Fibroblast of lung (primary cell): Measurements from ENCODE around the gene ATP1B3.
"Not testable (repeated sequence)": the region's sequence is repeated elsewhere in the genome, so short reads cannot be mapped to it uniquely, and the experiment has no call there.

ENCODE experiments used
- CTCF ChIP-seq, 2 donors: IDR thresholded peaks in 1 of 2; conservative IDR thresholded peaks in 1 of 2; 1 replicate in 1 of 2; 2 replicates in 1 of 2; pipeline ENCODE4 v1.5.1; 2011 to 2012; ENCODE audit warnings: low read length in 2 of 2, control low read depth in 1 of 2, inconsistent platforms in 1 of 2, low read depth in 1 of 2, mild to moderate bottlenecking in 1 of 2
- EZH2 ChIP-seq: IDR thresholded peaks from 2 replicates; pipeline ENCODE4 v1.5.1; 2012; ENCODE audit warnings: low read length, control low read depth, mild to moderate bottlenecking; ENCODE audit errors: missing control alignments

- TF ChIP-seq CTCF (conservative IDR thresholded peaks at IDR 0.05 in 1 of 2, IDR thresholded peaks at IDR 0.05 in 1 of 2; ENCODE audit: low read depth in 1 of 2, low read length in 2 of 2); EZH2: not testable (repeated sequence)
These were observed 33.5 kb downstream of the ATP1B3 start for GRCh38 chr3:141909986-141910385.
